Neural cell (in vitro differentiated cells): Measurements from ENCODE around the gene CLPX. TPM values are rescaled to one million over a fixed set of nuclear protein-coding genes. Genes with fewer than 3 reads are reported as not detected.
"Not testable (repeated sequence)": the region's sequence is repeated elsewhere in the genome, so short reads cannot be mapped to it uniquely, and the experiment has no call there.

ENCODE experiments used
- H2AFZ ChIP-seq: fragments of 200-600, 300-800 bp; sonication (generic), shearing (Covaris generic); 2 replicates; pipeline ENCODE4 v1.6.0; 2014; ENCODE audit warnings: low read depth, mild to moderate bottlenecking, antibody characterized with exemption, low read length, moderate library complexity
- H3F3A ChIP-seq: fragments of 200-600 bp; shearing (Covaris generic); 2 replicates; pipeline ENCODE4 v1.6.1; 2016; ENCODE audit warnings: mild to moderate bottlenecking, moderate library complexity, mixed read lengths, antibody characterized with exemption, low read length; ENCODE audit not compliant: insufficient read depth, poor library complexity, severe bottlenecking
- H3K27ac ChIP-seq: fragments of 200-600, 300-800 bp; sonication (generic), shearing (Covaris generic); 2 replicates; pipeline ENCODE4 v1.5.1; 2014; ENCODE audit warnings: mild to moderate bottlenecking, low read length, moderate library complexity
- H3K27me3 ChIP-seq: fragments of 300-800, 200-600 bp; sonication (generic), shearing (Covaris generic); 2 replicates; pipeline ENCODE4 v1.6.0; 2014; ENCODE audit warnings: mild to moderate bottlenecking, low read depth, low read length, moderate library complexity; ENCODE audit not compliant: insufficient read depth
- H3K36me3 ChIP-seq: fragments of 300-800, 200-600 bp; sonication (generic), shearing (Covaris generic); 2 replicates; pipeline ENCODE4 v1.5.1; 2014; ENCODE audit warnings: mild to moderate bottlenecking, antibody characterized with exemption, low read length, moderate library complexity; ENCODE audit not compliant: insufficient read depth
- H3K4me2 ChIP-seq: fragments of 300-800, 200-600 bp; sonication (generic), shearing (Covaris generic); 2 replicates; pipeline ENCODE4 v1.6.0; 2014; ENCODE audit warnings: mild to moderate bottlenecking, low read length
- H3K4me3 ChIP-seq: fragments of 300-800, 200-600 bp; sonication (generic), shearing (Covaris generic); 2 replicates; pipeline ENCODE4 v1.5.1; 2014; ENCODE audit warnings: mild to moderate bottlenecking, low read length, moderate library complexity
- H3K79me2 ChIP-seq: fragments of 200-600 bp; shearing (Covaris generic); replicated peaks from 2 replicates; pipeline ENCODE4 v1.6.0; 2014; ENCODE audit warnings: mild to moderate bottlenecking, low read length, moderate library complexity; ENCODE audit not compliant: insufficient read depth
- H3K9ac ChIP-seq: fragments of 300-800, 200-600 bp; sonication (generic), shearing (Covaris generic); 2 replicates; pipeline ENCODE4 v1.6.1; 2016; ENCODE audit warnings: mild to moderate bottlenecking, low read length, mixed read lengths
- H3K9me2 ChIP-seq: fragments of 200-600 bp; shearing (Covaris generic); 2 replicates; pipeline ENCODE4 v1.6.1; 2016; ENCODE audit warnings: mild to moderate bottlenecking, low read length, mixed read lengths; ENCODE audit not compliant: insufficient read depth
- H3K9me3 ChIP-seq: fragments of 200-600, 300-800 bp; sonication (generic), shearing (Covaris generic); 2 replicates; pipeline ENCODE4 v1.6.1; 2016; ENCODE audit warnings: mild to moderate bottlenecking, mixed run types, low read length, moderate library complexity, mixed read lengths
- H4K20me1 ChIP-seq: fragments of 200-600 bp; shearing (Covaris generic); 2 replicates; pipeline ENCODE4 v1.6.1; 2016; ENCODE audit warnings: mild to moderate bottlenecking, mixed run types; ENCODE audit not compliant: insufficient read depth
- EP300 ChIP-seq: fragments of 450-650 bp; conservative IDR thresholded peaks from 2 replicates; pipeline ENCODE4 v1.6.1; 2014; ENCODE audit warnings: antibody characterized with exemption, mild to moderate bottlenecking, moderate library complexity; ENCODE audit not compliant: poor library complexity, severe bottlenecking
- EZH2 ChIP-seq: fragments of 200-600, 300-800 bp; shearing (Covaris generic), sonication (generic); IDR thresholded peaks from 2 replicates; pipeline ENCODE4 v1.6.1; 2014; ENCODE audit warnings: antibody characterized with exemption, low read length, borderline replicate concordance, mild to moderate bottlenecking; ENCODE audit not compliant: insufficient read depth, poor library complexity, severe bottlenecking
- MXI1 ChIP-seq: fragments of 450-650 bp; conservative IDR thresholded peaks from 2 replicates; pipeline ENCODE4 v1.6.1; 2014; ENCODE audit warnings: antibody characterized with exemption, mild to moderate bottlenecking; ENCODE audit not compliant: poor library complexity, severe bottlenecking
- POLR2AphosphoS5 ChIP-seq: IDR thresholded peaks from 2 replicates; pipeline ENCODE4 v1.6.1; 2012
- RAD21 ChIP-seq: fragments of 450-650 bp; conservative IDR thresholded peaks from 2 replicates; pipeline ENCODE4 v1.6.1; 2014; ENCODE audit warnings: antibody characterized with exemption, mild to moderate bottlenecking, moderate library complexity
- SMC3 ChIP-seq: fragments of 450-650 bp; conservative IDR thresholded peaks from 2 replicates; pipeline ENCODE4 v1.6.1; 2014; ENCODE audit warnings: antibody characterized with exemption, mild to moderate bottlenecking, moderate library complexity; ENCODE audit not compliant: poor library complexity
- TAF1 ChIP-seq: IDR thresholded peaks from 2 replicates; pipeline ENCODE4 v1.6.1; 2012; ENCODE audit warnings: low read depth
- polyA plus RNA-seq: library from polyadenylated mRNA; depleted of rRNA; stranded (reverse); fragments of >200 nt; gene quantifications from 2 replicates; pipeline ENCODE4 v1.2.3, GENCODE V29; 2014
- TF ChIP-seq, protein P1 (sequence below): IDR thresholded peaks from 2 replicates; pipeline ENCODE4 v1.6.1; 2012; ENCODE audit warnings: borderline replicate concordance
- TF ChIP-seq, protein P2 (sequence below): fragments of 450-650 bp; IDR thresholded peaks from 2 replicates; pipeline ENCODE4 v1.5.1; 2014; ENCODE audit warnings: antibody characterized with exemption, mild to moderate bottlenecking, moderate library complexity; ENCODE audit not compliant: poor library complexity, severe bottlenecking

CLPX gene
- polyA plus RNA-seq, 1 donor from 2014 or later = 44.9 TPM

DNA sequence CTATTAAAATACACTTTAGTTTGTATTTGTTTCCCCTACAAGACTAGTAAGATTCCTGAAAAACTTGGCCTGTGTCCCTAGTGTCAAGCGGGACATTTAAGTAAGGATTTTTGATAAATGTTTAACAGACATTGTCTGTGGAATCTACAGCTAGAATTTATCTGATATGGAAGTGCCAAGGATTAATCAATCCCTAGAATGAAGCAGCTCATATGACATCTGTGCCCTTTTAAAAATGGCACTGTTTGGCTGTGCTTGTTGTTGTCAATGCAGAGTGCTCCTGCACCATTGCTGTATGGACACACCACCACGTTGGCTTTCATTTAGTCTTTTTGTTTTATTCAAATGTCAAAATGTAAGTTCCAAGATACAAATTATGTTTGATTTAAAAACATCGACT, 37.2 kb downstream of the CLPX start:
- H4K20me1 ChIP-seq = no peaks in the 10 kb centered on the region
- no peak overlapping the region for H2AFZ ChIP-seq
- H3K9ac ChIP-seq = no peak overlapping the region
- no peaks in the 10 kb centered on the region for H3K9me3 ChIP-seq
- no peaks in the 10 kb centered on the region for H3K9me2 ChIP-seq
- no peak overlapping the region for H3K4me2 ChIP-seq
- H3K27ac ChIP-seq = no peak overlapping the region
- H3K27me3 ChIP-seq = no peaks in the 10 kb centered on the region
- H3K4me3 ChIP-seq = no peak overlapping the region
- TF ChIP-seq, protein P1, sequence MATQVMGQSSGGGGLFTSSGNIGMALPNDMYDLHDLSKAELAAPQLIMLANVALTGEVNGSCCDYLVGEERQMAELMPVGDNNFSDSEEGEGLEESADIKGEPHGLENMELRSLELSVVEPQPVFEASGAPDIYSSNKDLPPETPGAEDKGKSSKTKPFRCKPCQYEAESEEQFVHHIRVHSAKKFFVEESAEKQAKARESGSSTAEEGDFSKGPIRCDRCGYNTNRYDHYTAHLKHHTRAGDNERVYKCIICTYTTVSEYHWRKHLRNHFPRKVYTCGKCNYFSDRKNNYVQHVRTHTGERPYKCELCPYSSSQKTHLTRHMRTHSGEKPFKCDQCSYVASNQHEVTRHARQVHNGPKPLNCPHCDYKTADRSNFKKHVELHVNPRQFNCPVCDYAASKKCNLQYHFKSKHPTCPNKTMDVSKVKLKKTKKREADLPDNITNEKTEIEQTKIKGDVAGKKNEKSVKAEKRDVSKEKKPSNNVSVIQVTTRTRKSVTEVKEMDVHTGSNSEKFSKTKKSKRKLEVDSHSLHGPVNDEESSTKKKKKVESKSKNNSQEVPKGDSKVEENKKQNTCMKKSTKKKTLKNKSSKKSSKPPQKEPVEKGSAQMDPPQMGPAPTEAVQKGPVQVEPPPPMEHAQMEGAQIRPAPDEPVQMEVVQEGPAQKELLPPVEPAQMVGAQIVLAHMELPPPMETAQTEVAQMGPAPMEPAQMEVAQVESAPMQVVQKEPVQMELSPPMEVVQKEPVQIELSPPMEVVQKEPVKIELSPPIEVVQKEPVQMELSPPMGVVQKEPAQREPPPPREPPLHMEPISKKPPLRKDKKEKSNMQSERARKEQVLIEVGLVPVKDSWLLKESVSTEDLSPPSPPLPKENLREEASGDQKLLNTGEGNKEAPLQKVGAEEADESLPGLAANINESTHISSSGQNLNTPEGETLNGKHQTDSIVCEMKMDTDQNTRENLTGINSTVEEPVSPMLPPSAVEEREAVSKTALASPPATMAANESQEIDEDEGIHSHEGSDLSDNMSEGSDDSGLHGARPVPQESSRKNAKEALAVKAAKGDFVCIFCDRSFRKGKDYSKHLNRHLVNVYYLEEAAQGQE = no peak
- TF ChIP-seq EP300 (no peak), EZH2 (no peak), TAF1 (no peak), RAD21 (no peak), POLR2AphosphoS5 (no peak), SMC3 (no peak), MXI1 (no peak)
- TF ChIP-seq, protein P2, sequence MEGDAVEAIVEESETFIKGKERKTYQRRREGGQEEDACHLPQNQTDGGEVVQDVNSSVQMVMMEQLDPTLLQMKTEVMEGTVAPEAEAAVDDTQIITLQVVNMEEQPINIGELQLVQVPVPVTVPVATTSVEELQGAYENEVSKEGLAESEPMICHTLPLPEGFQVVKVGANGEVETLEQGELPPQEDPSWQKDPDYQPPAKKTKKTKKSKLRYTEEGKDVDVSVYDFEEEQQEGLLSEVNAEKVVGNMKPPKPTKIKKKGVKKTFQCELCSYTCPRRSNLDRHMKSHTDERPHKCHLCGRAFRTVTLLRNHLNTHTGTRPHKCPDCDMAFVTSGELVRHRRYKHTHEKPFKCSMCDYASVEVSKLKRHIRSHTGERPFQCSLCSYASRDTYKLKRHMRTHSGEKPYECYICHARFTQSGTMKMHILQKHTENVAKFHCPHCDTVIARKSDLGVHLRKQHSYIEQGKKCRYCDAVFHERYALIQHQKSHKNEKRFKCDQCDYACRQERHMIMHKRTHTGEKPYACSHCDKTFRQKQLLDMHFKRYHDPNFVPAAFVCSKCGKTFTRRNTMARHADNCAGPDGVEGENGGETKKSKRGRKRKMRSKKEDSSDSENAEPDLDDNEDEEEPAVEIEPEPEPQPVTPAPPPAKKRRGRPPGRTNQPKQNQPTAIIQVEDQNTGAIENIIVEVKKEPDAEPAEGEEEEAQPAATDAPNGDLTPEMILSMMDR = no peak
- no peaks in the 10 kb centered on the region for H3F3A ChIP-seq
- no peaks in the 10 kb centered on the region for H3K36me3 ChIP-seq
- H3K79me2 ChIP-seq = no peaks in the 10 kb centered on the region

- no peaks in the 10 kb centered on the region for H3K36me3 ChIP-seq
- no peak overlapping the region for H3K9ac ChIP-seq
- no peak overlapping the region for H2AFZ ChIP-seq
- no peak overlapping the region for H3K4me2 ChIP-seq
- H3K79me2 ChIP-seq = no peaks in the 10 kb centered on the region
- H3K4me3 ChIP-seq = no peak overlapping the region
- H3K27me3 ChIP-seq = no peaks in the 10 kb centered on the region
- H4K20me1 ChIP-seq = no peaks in the 10 kb centered on the region
- no peaks in the 10 kb centered on the region for H3K9me3 ChIP-seq
- H3F3A ChIP-seq = no peaks in the 10 kb centered on the region
- no peak overlapping the region for H3K27ac ChIP-seq
- H3K9me2 ChIP-seq = no peaks in the 10 kb centered on the region
- TF ChIP-seq SMC3 (no peak), MXI1 (no peak), EP300 (no peak), POLR2AphosphoS5 (no peak), TAF1 (no peak), RAD21 (no peak), EZH2 (no peak)
- TF ChIP-seq, protein P2 = no peak
- TF ChIP-seq, protein P1 = no peak
These were observed 38.7 kb downstream of the CLPX start for GRCh38 chr15:65146438-65146837.

DNA sequence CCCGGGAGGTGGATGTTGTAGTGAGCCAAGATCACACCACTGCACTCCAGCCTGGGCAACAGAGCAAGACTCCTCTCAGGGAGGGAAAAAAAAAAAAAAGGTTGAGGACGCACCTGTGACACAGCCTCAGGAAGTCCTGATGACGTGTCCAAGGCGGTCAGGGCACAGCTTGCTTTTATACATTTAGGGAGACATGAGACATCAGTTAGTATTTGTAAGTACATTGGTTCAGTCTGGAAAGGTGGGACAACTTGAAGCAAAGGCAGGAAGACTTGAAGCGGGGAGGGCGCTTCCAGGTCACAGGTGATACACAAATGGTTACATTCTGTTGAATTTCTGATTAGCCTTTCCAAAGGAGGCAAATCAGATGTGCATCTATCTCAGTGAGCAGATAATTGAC, 46.5 kb downstream of the CLPX start:
- H4K20me1 ChIP-seq, H3K36me3 ChIP-seq, H3K9me3 ChIP-seq, H2AFZ ChIP-seq, H3K27ac ChIP-seq, H3K27me3 ChIP-seq, H3K9ac ChIP-seq, H3F3A ChIP-seq, H3K4me3 ChIP-seq, H3K9me2 ChIP-seq, H3K79me2 ChIP-seq, H3K4me2 ChIP-seq: not testable (repeated sequence)
